H7 (cell line): ENCODE results near the gene ZC3HAV1L. TPM values are rescaled to one million over a fixed set of nuclear protein-coding genes. Genes with fewer than 3 reads are reported as not detected.
"Not testable (repeated sequence)": the region's sequence is repeated elsewhere in the genome, so short reads cannot be mapped to it uniquely, and the experiment has no call there.

Experiments
- DNase-seq: peaks from one replicate; pipeline ENCODE4 v3.0.0; 2012
- H3K27me3 ChIP-seq: 2 replicates; pipeline ENCODE4 v1.6.0; 2011; ENCODE audit warnings: mild to moderate bottlenecking, low read length; ENCODE audit not compliant: control insufficient read depth, insufficient read depth
- H3K36me3 ChIP-seq: replicated peaks from 2 replicates; pipeline ENCODE4 v1.5.1; 2011; ENCODE audit warnings: low read length; ENCODE audit not compliant: control insufficient read depth, insufficient read depth
- H3K4me3 ChIP-seq: 2 replicates; pipeline ENCODE4 v1.5.1; 2011; ENCODE audit warnings: low read depth, mild to moderate bottlenecking, control low read depth, low read length, moderate library complexity; ENCODE audit not compliant: insufficient read depth
- total RNA-seq: library from RNA; depleted of rRNA; stranded (reverse); fragments of >200 nt; shearing (Covaris generic); gene quantifications from 2 replicates; pipeline ENCODE4 v1.2.3, GENCODE V29; 2014

Gene ZC3HAV1L
- total RNA-seq, 1 experiment from 2014 or later, result 1.7 TPM

GRCh38 chr7:139016931-139017511 is 18.8 kb downstream of the ZC3HAV1L start:
- Histone ChIP-seq H3K4me3 (no peak overlapping the region), H3K36me3 (no peaks in the 10 kb centered on the region), H3K27me3 (no peaks in the 10 kb centered on the region)
- DNase-seq, result peak; percentile 79

DNA sequence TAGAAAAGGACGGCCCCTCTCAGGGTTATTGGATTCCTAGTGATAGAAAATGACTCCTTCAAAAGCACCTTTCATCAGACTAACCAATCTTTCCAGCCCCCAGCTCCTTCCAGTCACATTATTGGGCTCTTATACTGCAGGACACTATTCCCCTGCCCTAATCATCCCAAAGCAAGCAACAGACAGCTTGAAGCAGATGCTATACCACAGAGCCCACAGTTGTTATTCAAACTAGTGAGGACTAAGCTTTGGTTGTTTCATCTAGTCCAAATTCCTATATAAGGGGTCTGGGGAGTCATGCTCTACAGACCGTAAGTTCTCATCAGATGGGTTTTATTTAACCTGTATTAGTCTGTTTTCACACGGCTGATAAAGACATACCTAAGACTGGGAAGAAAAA is 24.5 kb downstream of the ZC3HAV1L start:
- H3K36me3 ChIP-seq, result no peaks in the 10 kb centered on the region
- H3K27me3 ChIP-seq, result no peaks in the 10 kb centered on the region
- DNase-seq, result no peak
- H3K4me3 ChIP-seq, result no peak overlapping the region

- H3K27me3 ChIP-seq, result no peaks in the 10 kb centered on the region
- H3K36me3 ChIP-seq, result no peaks in the 10 kb centered on the region
- no peak for DNase-seq
- no peak overlapping the region for H3K4me3 ChIP-seq
These were observed 31.3 kb downstream of the ZC3HAV1L start for GRCh38 chr7:139004321-139005090.

GRCh38 chr7:138999414-138999813 is 36.4 kb downstream of the ZC3HAV1L start:
- H3K4me3 ChIP-seq, result no peak overlapping the region
- no peaks in the 10 kb centered on the region for H3K27me3 ChIP-seq
- H3K36me3 ChIP-seq, result no peaks in the 10 kb centered on the region
- DNase-seq, result no peak

- Histone ChIP-seq H3K36me3 (no peaks in the 10 kb centered on the region), H3K27me3 (no peaks in the 10 kb centered on the region), H3K4me3 (no peak overlapping the region)
- no peak for DNase-seq
These were observed 43.8 kb downstream of the ZC3HAV1L start for GRCh38 chr7:138992052-138992531.

- Histone ChIP-seq H3K4me3 (no peak overlapping the region), H3K36me3 (no peaks in the 10 kb centered on the region), H3K27me3 (no peaks in the 10 kb centered on the region)
- DNase-seq, result no peak
These were observed 48.2 kb downstream of the ZC3HAV1L start for GRCh38 chr7:138987686-138988085.

GRCh38 chr7:138982204-138982623 is 53.6 kb downstream of the ZC3HAV1L start:
- peak overlapping the region; percentile 58 for H3K4me3 ChIP-seq
- H3K36me3 ChIP-seq, result no peaks in the 10 kb centered on the region
- H3K27me3 ChIP-seq, result peaks cover 13% of the 10 kb centered on the region
- DNase-seq, result no peak

DNA sequence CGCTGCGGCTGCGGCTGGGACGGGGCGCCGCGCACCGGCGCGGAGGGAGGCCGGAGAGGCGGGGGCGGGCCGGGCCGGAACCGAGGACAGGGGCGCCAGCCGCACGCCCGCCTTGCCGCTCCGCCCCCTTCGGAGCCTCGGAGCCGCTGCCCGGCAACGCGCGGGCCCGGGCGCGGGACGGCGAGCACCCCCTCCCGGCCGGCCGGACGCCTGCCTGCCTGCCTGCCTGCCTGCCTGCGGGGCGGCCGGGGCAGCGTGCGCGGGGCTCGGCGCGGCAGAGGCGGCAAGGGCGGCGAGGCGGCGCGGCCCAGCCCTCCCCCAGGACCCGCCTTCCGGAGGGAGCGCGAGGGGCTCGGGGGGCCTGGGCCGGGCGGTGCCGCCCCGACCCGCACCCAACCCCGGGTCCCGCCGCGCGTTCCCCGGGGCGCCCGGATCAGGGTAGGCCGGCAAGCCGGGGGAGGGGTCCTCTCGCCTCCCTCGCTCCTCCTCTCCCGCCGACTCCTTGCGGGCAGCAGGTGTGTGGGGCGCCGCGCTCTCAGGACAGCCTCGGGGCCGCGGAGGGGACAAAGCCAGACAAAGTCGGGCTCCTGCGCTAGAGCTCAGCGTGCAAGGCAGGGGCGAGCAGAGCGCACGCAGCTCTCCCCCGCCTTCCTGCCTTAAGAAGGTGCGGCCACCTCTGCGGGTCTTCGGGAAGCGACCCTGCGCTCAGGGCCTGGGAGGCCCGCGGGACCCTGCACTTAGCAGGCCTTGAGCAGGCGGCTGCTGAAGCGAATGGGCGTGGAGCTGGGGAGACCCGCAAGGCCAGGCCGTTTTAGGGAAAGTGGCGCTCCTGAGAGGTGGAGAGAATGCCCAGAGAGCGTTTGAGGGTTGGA is 54.3 kb downstream of the ZC3HAV1L start, which contains the start of gene KIAA1549:
Gene KIAA1549 (minus strand): TSS at position 58 of the 872 bp plus-strand sequence. CDS start 120 bp downstream, outside the sequence.
- peaks cover 13% of the 10 kb centered on the region for H3K27me3 ChIP-seq
- H3K36me3 ChIP-seq, result no peaks in the 10 kb centered on the region
- H3K4me3 ChIP-seq, result peak within 1 kb of the TSS; percentile 63
- DNase-seq, result peak; percentile 95

DNA sequence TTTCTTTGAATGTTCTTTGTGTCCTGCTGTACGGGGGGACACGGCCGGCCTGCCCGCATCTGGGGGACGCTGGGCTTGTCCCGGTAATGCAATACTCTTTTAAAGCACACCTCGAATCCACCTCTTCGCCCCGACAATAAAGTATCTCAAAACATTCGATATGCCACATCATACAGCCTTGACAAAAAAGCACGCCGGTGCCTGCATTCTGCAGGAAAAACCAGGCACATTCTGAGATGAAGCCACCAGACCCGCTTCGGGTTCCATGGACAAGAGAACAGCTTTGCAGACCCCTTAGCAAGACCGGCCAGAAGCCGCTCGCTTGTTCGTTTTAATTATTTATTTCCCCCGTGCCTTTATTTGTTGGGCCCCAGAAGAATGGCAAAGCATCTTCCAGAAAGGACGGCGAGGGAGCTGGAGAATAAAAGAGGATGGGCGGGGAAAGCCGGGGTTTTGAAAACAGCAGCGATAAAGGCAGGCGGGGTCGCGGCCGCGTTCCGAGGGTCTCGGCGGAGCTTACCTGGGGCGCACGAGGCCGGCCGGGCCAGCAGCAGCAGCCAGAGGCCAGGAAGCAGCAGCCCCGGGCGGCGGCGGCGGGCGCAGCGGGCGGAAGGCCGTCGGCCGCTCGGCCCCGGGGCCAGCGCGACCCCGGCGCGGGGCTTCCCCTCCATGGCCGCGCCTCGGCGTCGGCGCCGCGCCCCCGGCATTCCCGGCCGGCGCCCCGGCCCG is 55.1 kb downstream of the ZC3HAV1L start:
- Histone ChIP-seq H3K27me3 (peaks cover 13% of the 10 kb centered on the region), H3K36me3 (no peaks in the 10 kb centered on the region), H3K4me3 (peak overlapping the region; percentile 63)
- no peak for DNase-seq

- no peak for DNase-seq
- peaks cover 13% of the 10 kb centered on the region for H3K27me3 ChIP-seq
- H3K4me3 ChIP-seq, result peak overlapping the region; percentile 63
- H3K36me3 ChIP-seq, result no peaks in the 10 kb centered on the region
These were observed 55.8 kb downstream of the ZC3HAV1L start for GRCh38 chr7:138979988-138980562.

DNA sequence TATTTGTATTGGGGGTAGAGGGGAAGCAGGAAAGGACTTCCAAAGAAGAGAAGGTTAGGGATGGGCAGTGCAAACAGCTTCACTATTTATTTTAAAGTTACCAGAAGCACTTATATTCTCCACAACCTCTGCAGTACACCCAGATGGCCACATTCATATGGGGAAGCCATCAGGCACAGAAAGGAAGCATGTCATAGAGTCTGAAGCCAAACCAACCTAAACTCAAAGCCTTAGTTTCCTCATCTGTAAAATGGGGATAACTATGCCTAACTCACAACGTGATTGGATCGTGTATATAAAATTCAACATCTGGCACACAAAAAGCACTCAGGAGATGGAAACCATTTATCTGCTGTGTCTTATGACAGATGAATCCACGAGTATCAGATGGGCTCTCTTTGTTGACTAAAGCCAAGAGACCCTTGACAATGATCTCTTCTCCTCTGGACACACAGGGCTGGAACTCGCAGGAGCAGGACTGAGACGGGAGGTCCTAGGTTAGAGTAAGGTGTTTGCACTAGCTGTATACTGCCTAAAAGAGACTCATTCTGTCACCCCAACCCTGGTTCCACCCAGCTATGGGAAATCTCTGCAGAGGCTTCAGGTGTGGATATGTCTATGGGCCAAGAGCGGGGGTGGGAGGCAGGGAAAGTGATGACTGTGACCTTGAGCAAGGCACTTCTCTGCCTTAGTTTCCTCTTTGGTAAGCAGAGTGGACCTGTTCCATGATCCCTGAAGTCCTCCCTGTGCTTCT is 56.4 kb downstream of the ZC3HAV1L start:
- Histone ChIP-seq H3K4me3 (no peak overlapping the region), H3K27me3 (peaks cover 13% of the 10 kb centered on the region), H3K36me3 (no peaks in the 10 kb centered on the region)
- DNase-seq, result no peak

GRCh38 chr7:138978541-138979184 is 57.2 kb downstream of the ZC3HAV1L start:
- Histone ChIP-seq H3K36me3 (no peaks in the 10 kb centered on the region), H3K27me3 (peaks cover 13% of the 10 kb centered on the region), H3K4me3 (no peak overlapping the region)

DNA sequence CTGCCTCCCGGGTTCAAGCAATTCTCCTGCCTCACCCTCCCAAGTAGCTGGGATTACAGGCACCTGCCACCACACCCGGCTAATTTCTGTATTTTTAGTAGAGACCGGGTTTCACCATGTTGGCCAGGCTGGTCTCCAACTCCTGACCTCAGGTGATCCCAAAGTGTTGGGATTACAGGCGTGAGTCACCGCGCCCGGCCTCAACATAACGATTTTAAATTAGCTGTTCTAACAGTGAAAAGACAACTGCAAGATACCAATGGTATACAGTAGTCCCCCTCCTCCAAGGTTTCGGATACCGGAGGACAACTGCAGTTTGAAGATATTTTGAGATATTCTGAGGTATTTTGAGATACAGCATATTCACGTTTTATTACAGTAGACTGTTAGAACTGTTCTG is 59.7 kb downstream of the ZC3HAV1L start:
- H3K27me3 ChIP-seq, H3K4me3 ChIP-seq, DNase-seq, H3K36me3 ChIP-seq: not testable (repeated sequence)

More at GRCh38 chr7:138978541-138979184, 57.2 kb downstream of the ZC3HAV1L start:
- DNase-seq, result no peak
